GM23338 (cell line): ENCODE results near the gene KLHDC8B. TPM values are rescaled to one million over a fixed set of nuclear protein-coding genes. Genes with fewer than 3 reads are reported as not detected.

Experiments used
- ATAC-seq: fragments of 200-7000 bp; cut with Tn5 transposase; 3 replicates; pipeline ENCODE4 v1.9.1; 2020
- DNase-seq: peaks from one replicate; pipeline ENCODE4 v3.0.0-alpha.2; 2015; ENCODE audit warnings: low spot score
- H2AFZ ChIP-seq: fragments of 200-600 bp; sonication (generic); 2 replicates; pipeline ENCODE4 v1.8.0; 2016; ENCODE audit warnings: antibody characterized with exemption, mild to moderate bottlenecking, moderate library complexity
- H3F3A ChIP-seq: fragments of 200-600 bp; sonication (generic); replicated peaks from 2 replicates; pipeline ENCODE4 v1.8.0; 2017; ENCODE audit warnings: antibody characterized with exemption, mixed run types, low read depth
- H3K27ac ChIP-seq: fragments of 200-600 bp; sonication (generic); 2 replicates; pipeline ENCODE4 v1.6.1; 2016; ENCODE audit warnings: low read depth
- H3K27me3 ChIP-seq: fragments of 200-600 bp; sonication (generic); 2 replicates; pipeline ENCODE4 v1.8.0; 2016; ENCODE audit warnings: mild to moderate bottlenecking, mixed run types, moderate library complexity; ENCODE audit not compliant: insufficient read depth
- H3K36me3 ChIP-seq: fragments of 200-600 bp; sonication (generic); 2 replicates; pipeline ENCODE4 v1.8.0; 2016; ENCODE audit warnings: mild to moderate bottlenecking; ENCODE audit not compliant: insufficient read depth
- H3K4me1 ChIP-seq: fragments of 200-600 bp; sonication (generic); 2 replicates; pipeline ENCODE4 v1.8.0; 2016; ENCODE audit warnings: mild to moderate bottlenecking, moderate library complexity; ENCODE audit not compliant: insufficient read depth
- H3K4me2 ChIP-seq: fragments of 200-600 bp; sonication (generic); 2 replicates; pipeline ENCODE4 v1.7.1; 2017; ENCODE audit warnings: mixed run types
- H3K4me3 ChIP-seq: fragments of 200-600 bp; sonication (generic); 2 replicates; pipeline ENCODE4 v1.6.1; 2016; ENCODE audit warnings: mixed run types
- H3K79me2 ChIP-seq: fragments of 200-600 bp; sonication (generic); replicated peaks from 2 replicates; pipeline ENCODE4 v1.8.0; 2017; ENCODE audit warnings: mild to moderate bottlenecking; ENCODE audit not compliant: insufficient read depth
- H3K9me2 ChIP-seq: fragments of 200-600 bp; sonication (generic); 2 replicates; pipeline ENCODE4 v1.8.0; 2017; ENCODE audit not compliant: insufficient read depth
- H4K20me1 ChIP-seq: fragments of 200-600 bp; sonication (generic); replicated peaks from 2 replicates; pipeline ENCODE4 v1.8.0; 2017; ENCODE audit warnings: mild to moderate bottlenecking; ENCODE audit not compliant: insufficient read depth
- H3K27ac Mint-ChIP-seq: 2 replicates; pipeline ENCODE4 v1.8.0; 2020; ENCODE audit warnings: inconsistent platforms, mild to moderate bottlenecking, moderate library complexity, mixed read lengths
- H3K27me3 Mint-ChIP-seq: 3 replicates; pipeline ENCODE4 v1.8.0; 2022; ENCODE audit warnings: low read depth, mild to moderate bottlenecking, moderate library complexity, mixed read lengths, inconsistent platforms; ENCODE audit not compliant: insufficient read depth, poor library complexity
- H3K36me3 Mint-ChIP-seq: 3 replicates; pipeline ENCODE4 v1.8.0; 2021; ENCODE audit warnings: low read depth, mild to moderate bottlenecking, inconsistent platforms, moderate library complexity, mixed read lengths
- H3K4me1 Mint-ChIP-seq: 3 replicates; pipeline ENCODE4 v1.8.0; 2020; ENCODE audit warnings: mild to moderate bottlenecking, inconsistent platforms, mixed read lengths
- H3K4me3 Mint-ChIP-seq: 3 replicates; pipeline ENCODE4 v1.8.0; 2021; ENCODE audit warnings: moderate library complexity, mild to moderate bottlenecking, inconsistent platforms, mixed read lengths
- H3K9me3 Mint-ChIP-seq: 3 replicates; pipeline ENCODE4 v1.8.0; 2020; ENCODE audit warnings: moderate library complexity, mild to moderate bottlenecking, inconsistent platforms, mixed read lengths
- CREB1 ChIP-seq: fragments of 250-450 bp; sonication (Bioruptor Pico); IDR thresholded peaks from 2 replicates; pipeline ENCODE4 v1.5.0; 2020; ENCODE audit warnings: low read depth, mild to moderate bottlenecking, moderate library complexity
- CTCF ChIP-seq, 2 experiments: fragments of 200-600 bp in 1 of 2; sonication (generic) in 1 of 2; conservative IDR thresholded peaks; 2 replicates each; pipeline versions ENCODE4 v1.5.1 to v1.6.1; 2016 to 2017; ENCODE audit warnings: antibody characterized with exemption in 2 of 2, low read depth in 2 of 2, mild to moderate bottlenecking in 2 of 2, moderate library complexity in 1 of 2
- EZH2 ChIP-seq: fragments of 200-600 bp; sonication (generic); IDR thresholded peaks from one replicate; pipeline ENCODE4 v1.8.0; 2017; ENCODE audit warnings: antibody characterized with exemption, mild to moderate bottlenecking, low read depth; ENCODE audit not compliant: unreplicated experiment
- NANOG ChIP-seq: IDR thresholded peaks from 2 replicates; pipeline ENCODE4 v1.6.1; 2016; ENCODE audit warnings: antibody characterized with exemption, borderline replicate concordance
- polyA plus RNA-seq: library from polyadenylated mRNA; unstranded; fragments of >200 nt; fragmentation: Nextera tagmentation; extraction: Ambion mirVana; gene quantifications from 2 replicates; pipeline ENCODE4 v1.2.1, GENCODE V29; 2016
- total RNA-seq: library from RNA; depleted of rRNA; stranded (reverse); fragments of >200 nt; shearing (Covaris generic); gene quantifications from 2 replicates; pipeline ENCODE4 v1.2.3, GENCODE V29; 2014
- TF ChIP-seq, protein P1 (sequence below): fragments of 250-450 bp; sonication (Bioruptor Pico); IDR thresholded peaks from 2 replicates; pipeline ENCODE4 v1.5.0; 2020; ENCODE audit warnings: mild to moderate bottlenecking, moderate library complexity

Gene KLHDC8B
- total and polyA plus RNA-seq, 2 experiments from 2014 or later = 4.7 to 11.1 TPM

DNA sequence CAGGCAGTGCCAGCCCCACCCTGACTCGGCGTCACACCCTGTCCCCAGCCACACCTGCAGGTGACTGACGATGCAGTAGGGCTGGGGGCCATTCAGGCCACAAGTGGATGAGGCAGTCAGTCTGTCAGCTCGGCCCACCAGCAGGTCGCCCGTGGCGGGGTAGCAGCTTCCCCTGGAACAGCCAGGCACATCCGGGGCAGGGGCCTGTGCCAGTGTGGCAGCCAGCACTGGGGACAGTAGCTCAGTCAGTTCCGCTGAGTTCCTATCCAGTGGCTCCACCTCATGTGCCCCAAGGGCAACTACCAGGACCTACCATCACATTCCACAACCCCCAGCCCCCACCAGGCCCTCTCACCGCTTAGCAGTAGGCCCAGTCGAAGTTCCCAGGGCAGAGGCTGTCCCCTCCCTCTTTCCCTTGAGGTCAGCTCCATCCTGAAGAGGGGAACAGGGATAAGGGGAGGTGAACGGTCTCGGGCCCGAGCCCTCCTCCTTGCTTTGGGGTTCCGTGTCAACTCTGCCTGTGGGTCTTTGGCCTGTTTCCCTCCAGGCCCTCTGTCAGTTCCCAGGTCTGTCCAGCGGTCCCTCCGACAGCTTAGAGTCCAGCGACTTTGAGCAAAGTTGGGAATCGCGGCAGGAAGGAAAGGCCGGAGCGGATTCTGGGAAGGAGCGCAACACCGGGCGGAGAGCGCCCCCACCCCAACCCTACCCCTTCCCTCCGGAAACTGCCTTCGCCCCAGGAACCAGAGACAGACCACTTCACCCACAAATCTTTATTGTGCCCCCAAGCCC is 38.8 kb upstream of the KLHDC8B start, which contains the start of gene LAMB2:
Gene LAMB2 (minus strand): TSS at position 614 of the 789 bp plus-strand sequence. CDS start 183 bp downstream, at position 431.
- no peaks in the 10 kb centered on the region; the same call in 2 of the 3 replicates for H3K9me3 Mint-ChIP-seq
- H4K20me1 ChIP-seq = no peaks in the 10 kb centered on the region
- peaks cover 15% of the 10 kb centered on the region for H3K4me1 Mint-ChIP-seq
- TF ChIP-seq CTCF (conservative IDR thresholded peaks at IDR 0.05; ENCODE audit: low read depth in 2 of 2) = peak in 1 of 2 experiments; percentile 20; a peak in 1 of 4 replicates
- TF ChIP-seq EZH2 = no peak
- no peak for TF ChIP-seq CREB1 (CRISPR knock-in tag)
- no peaks in the 10 kb centered on the region for H3K27me3 ChIP-seq
- no peaks in the 10 kb centered on the region for H3K36me3 Mint-ChIP-seq
- ATAC-seq = peak; percentile 77
- H3K9me2 ChIP-seq = no peaks in the 10 kb centered on the region
- no peaks in the 10 kb centered on the region for H3K36me3 ChIP-seq
- peaks cover 7% of the 10 kb centered on the region; the same call in 1 of the 2 replicates for H3K4me1 ChIP-seq
- H3K27ac ChIP-seq = peak within 1 kb of the TSS; percentile 93
- H3K4me3 ChIP-seq = peak within 1 kb of the TSS; percentile 97
- H2AFZ ChIP-seq = peak within 1 kb of the TSS; percentile 100
- peak within 1 kb of the TSS; percentile 100 for H3K4me2 ChIP-seq
- peak within 1 kb of the TSS; percentile 85 for H3K27ac Mint-ChIP-seq
- no peaks in the 10 kb centered on the region for H3F3A ChIP-seq
- DNase-seq = peak; percentile 93
- H3K4me3 Mint-ChIP-seq = peak within 1 kb of the TSS; percentile 88
- H3K27me3 Mint-ChIP-seq = peaks cover 2% of the 10 kb centered on the region
- no peaks in the 10 kb centered on the region; the same call in 1 of the 2 replicates for H3K79me2 ChIP-seq

- Histone ChIP-seq H3K9me2 (no peaks in the 10 kb centered on the region), H3K79me2 (no peaks in the 10 kb centered on the region; the same call in 1 of the 2 replicates), H4K20me1 (no peaks in the 10 kb centered on the region), H3K4me2 (peak overlapping the region; percentile 100), H3K27me3 (no peaks in the 10 kb centered on the region), H3K36me3 (no peaks in the 10 kb centered on the region), H3K27ac (peak overlapping the region; percentile 85), H2AFZ (peak overlapping the region; percentile 100), H3K4me1 (peaks cover 7% of the 10 kb centered on the region; the same call in 1 of the 2 replicates), H3K4me3 (peak overlapping the region; percentile 97), H3F3A (no peaks in the 10 kb centered on the region)
- Mint-ChIP-seq H3K4me1 (peaks cover 15% of the 10 kb centered on the region), H3K4me3 (peak overlapping the region; percentile 88), H3K9me3 (no peaks in the 10 kb centered on the region; the same call in 2 of the 3 replicates), H3K36me3 (no peaks in the 10 kb centered on the region), H3K27me3 (peaks cover 4% of the 10 kb centered on the region), H3K27ac (peak overlapping the region; percentile 85)
- ATAC-seq (peak; percentile 75), DNase-seq (peak; percentile 94)
- TF ChIP-seq, protein P1, sequence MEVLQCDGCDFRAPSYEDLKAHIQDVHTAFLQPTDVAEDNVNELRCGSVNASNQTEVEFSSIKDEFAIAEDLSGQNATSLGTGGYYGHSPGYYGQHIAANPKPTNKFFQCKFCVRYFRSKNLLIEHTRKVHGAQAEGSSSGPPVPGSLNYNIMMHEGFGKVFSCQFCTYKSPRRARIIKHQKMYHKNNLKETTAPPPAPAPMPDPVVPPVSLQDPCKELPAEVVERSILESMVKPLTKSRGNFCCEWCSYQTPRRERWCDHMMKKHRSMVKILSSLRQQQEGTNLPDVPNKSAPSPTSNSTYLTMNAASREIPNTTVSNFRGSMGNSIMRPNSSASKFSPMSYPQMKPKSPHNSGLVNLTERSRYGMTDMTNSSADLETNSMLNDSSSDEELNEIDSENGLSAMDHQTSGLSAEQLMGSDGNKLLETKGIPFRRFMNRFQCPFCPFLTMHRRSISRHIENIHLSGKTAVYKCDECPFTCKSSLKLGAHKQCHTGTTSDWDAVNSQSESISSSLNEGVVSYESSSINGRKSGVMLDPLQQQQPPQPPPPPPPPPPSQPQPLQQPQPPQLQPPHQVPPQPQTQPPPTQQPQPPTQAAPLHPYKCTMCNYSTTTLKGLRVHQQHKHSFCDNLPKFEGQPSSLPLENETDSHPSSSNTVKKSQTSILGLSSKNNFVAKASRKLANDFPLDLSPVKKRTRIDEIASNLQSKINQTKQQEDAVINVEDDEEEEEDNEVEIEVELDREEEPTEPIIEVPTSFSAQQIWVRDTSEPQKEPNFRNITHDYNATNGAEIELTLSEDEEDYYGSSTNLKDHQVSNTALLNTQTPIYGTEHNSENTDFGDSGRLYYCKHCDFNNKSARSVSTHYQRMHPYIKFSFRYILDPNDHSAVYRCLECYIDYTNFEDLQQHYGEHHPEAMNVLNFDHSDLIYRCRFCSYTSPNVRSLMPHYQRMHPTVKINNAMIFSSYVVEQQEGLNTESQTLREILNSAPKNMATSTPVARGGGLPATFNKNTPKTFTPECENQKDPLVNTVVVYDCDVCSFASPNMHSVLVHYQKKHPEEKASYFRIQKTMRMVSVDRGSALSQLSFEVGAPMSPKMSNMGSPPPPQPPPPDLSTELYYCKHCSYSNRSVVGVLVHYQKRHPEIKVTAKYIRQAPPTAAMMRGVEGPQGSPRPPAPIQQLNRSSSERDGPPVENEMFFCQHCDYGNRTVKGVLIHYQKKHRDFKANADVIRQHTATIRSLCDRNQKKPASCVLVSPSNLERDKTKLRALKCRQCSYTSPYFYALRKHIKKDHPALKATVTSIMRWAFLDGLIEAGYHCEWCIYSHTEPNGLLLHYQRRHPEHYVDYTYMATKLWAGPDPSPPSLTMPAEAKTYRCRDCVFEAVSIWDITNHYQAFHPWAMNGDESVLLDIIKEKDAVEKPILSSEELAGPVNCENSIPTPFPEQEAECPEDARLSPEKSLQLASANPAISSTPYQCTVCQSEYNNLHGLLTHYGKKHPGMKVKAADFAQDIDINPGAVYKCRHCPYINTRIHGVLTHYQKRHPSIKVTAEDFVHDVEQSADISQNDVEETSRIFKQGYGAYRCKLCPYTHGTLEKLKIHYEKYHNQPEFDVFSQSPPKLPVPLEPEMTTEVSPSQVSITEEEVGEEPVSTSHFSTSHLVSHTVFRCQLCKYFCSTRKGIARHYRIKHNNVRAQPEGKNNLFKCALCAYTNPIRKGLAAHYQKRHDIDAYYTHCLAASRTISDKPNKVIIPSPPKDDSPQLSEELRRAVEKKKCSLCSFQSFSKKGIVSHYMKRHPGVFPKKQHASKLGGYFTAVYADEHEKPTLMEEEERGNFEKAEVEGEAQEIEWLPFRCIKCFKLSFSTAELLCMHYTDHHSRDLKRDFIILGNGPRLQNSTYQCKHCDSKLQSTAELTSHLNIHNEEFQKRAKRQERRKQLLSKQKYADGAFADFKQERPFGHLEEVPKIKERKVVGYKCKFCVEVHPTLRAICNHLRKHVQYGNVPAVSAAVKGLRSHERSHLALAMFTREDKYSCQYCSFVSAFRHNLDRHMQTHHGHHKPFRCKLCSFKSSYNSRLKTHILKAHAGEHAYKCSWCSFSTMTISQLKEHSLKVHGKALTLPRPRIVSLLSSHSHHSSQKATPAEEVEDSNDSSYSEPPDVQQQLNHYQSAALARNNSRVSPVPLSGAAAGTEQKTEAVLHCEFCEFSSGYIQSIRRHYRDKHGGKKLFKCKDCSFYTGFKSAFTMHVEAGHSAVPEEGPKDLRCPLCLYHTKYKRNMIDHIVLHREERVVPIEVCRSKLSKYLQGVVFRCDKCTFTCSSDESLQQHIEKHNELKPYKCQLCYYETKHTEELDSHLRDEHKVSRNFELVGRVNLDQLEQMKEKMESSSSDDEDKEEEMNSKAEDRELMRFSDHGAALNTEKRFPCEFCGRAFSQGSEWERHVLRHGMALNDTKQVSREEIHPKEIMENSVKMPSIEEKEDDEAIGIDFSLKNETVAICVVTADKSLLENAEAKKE = no peak
- TF ChIP-seq NANOG (no peak), CTCF (conservative IDR thresholded peaks at IDR 0.05; ENCODE audit: low read depth in 2 of 2) (no peak)
Observed at GRCh38 chr3:49133226-49133951, 38.0 kb upstream of the KLHDC8B start.
